Esophagus muscularis mucosa (tissue), 3 donors: ENCODE measurements around the gene TBC1D32.

Experiments
- CTCF ChIP-seq, 3 experiments: fragments of 200-600 bp in 2 of 3; fragments of 450-650 bp in 1 of 3; sonication (generic) in 2 of 3; IDR thresholded peaks; one replicate each; pipeline ENCODE4 v1.5.1; 2017 to 2019; ENCODE audit warnings: antibody characterized with exemption in 3 of 3, mild to moderate bottlenecking in 2 of 3, moderate library complexity in 1 of 3
- POLR2AphosphoS5 ChIP-seq, 2 donors: sonication (generic); formaldehyde crosslinking; IDR thresholded peaks; one replicate each; pipeline ENCODE4 v1.6.1; 2017; ENCODE audit warnings: antibody characterized with exemption in 2 of 2

DNA sequence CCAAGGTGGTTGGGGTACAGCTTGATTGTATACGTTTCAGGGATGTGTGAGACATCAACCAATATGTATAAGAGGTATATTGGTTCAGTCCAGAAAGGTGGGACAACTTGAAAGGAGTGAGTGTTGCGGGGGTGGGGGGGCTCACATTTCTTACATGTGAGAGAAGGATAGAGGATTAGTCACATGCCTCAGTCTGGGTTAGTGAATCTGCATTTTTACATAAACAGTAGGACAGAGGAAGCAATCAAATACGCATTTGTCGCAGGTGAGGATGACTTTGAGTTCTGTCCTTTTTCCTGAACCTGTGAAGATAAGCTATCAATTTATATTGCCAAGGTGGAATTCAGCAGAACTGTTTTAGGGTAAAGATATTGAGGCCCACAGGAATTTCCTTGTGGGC, 42.1 kb upstream of the TBC1D32 start:
- TF ChIP-seq CTCF (IDR thresholded peaks at IDR 0.05) (no peak), POLR2AphosphoS5 (IDR thresholded peaks at IDR 0.05) (no peak)
